Measurements from ENCODE around the gene ZFP91. TPM values are rescaled to one million over a fixed set of nuclear protein-coding genes. Genes with fewer than 3 reads are reported as not detected.

ZFP91 gene
- total RNA-seq, 1 donor from 2014 or later, result 57.3 TPM

GRCh38 chr11:58622344-58622743, 43.5 kb downstream of the ZFP91 start, which contains the start of gene CNTF:
TSS of gene CNTF (plus strand) at chr11:58622665. CDS start at chr11:58622753, 88 bp downstream.
- no peak for DNase-seq
- intact Hi-C loops (cut with DNase I), result no loop called here
- ATAC-seq (ENCODE audit: poor library complexity), result peak; percentile 79

DNA sequence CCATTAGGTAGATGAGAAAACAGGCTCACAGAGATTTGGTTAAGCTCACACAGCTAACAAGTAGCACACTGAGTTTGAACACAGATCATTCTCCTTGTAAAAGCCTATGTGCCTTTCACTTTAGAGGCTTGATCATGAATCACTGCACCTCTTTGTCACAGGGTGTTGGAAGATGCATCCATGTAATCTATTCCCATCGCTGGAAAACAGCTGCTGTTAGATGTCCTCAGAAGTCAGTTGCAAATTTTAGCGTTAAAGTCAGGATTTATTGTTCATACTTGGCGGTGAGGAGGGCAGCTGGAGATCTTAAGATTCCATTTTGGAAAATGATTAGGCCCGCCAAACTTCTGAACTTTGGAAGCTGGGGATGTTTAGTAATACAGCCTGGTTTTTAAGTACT, 46.2 kb downstream of the ZFP91 start:
- DNase-seq (no peak), ATAC-seq (ENCODE audit: poor library complexity) (no peak)
- intact Hi-C loops (cut with DNase I), result no loop called here

DNA sequence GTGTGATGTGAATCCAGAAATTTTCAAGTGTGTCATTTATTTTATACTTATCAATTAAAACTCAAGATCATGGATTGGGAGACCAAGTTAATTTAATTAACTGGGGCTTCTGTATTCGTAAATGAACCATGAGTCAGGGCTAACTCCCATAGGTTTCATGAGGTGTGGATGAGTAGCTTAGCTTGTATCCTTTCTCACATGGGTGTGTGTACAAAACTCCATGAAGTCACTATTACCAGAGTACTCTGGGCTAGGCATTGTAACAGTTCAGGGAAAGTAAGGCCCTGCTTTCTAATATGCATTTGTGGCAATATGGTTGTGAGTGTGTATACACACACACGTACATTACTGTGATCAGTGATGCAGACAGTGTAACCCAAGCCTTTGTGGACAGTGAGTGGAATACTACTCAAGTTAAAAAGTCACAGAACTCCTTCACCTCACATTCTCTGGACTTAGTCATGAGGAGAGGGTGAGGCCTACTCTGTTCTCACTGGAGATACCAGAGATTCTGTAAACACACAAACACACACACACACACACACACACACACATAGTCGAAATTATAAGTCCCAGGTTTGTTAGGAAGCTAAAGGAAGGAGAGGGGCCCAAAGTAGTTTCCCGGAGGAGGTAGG, 47.1 kb downstream of the ZFP91 start:
- intact Hi-C loops (cut with DNase I), result no loop called here
- DNase-seq (no peak), ATAC-seq (ENCODE audit: poor library complexity) (no peak)

GRCh38 chr11:58626934-58627483, 48.1 kb downstream of the ZFP91 start:
- DNase-seq, result no peak
- intact Hi-C loops (cut with DNase I), result no loop called here
- ATAC-seq (ENCODE audit: poor library complexity), result no peak

- DNase-seq (peak; percentile 49), ATAC-seq (ENCODE audit: poor library complexity) (peak; percentile 80)
- intact Hi-C loops (cut with DNase I), result no loop called here
These were observed 49.6 kb downstream of the ZFP91 start for GRCh38 chr11:58628446-58628845.

DNA sequence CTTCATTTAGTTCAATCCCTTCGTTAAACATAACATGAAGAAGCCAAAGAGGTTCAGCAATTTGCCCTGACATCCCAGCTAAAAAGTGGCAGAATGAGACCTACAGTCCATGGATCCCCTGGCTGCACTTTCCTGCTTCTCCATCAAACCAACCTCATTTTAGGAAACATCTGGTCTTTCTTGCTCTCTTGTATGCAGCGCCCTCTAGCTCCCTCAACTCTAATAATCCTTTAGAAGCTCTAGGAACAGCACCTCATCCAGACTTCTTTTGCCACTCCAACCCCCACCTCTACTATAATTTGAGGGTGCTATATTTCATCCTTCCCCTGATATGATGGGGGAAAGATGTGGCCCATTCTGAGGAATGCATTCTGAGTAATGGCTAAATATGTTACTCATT, 51.0 kb downstream of the ZFP91 start:
- intact Hi-C loops (cut with DNase I), result no loop called here

DNA sequence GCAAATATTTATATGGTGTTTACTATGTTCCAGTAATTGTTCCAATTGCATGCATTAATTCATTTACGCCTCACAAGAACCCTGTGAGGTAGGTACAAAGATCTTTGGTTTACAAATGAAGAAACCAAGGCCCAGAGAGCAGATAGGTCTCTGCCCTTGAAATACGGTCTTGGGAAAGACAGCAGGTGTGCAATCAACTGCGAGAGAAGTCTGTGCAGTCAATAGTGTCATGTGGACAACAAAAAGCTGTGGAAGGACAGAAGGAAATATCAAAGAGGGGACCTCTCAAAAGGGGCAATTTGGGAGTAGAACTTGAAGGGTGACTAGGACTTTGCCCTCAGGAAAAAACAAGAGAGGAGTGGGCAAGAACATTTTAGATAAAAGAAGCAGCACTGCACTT, 52.5 kb downstream of the ZFP91 start:
- no peak for ATAC-seq (ENCODE audit: poor library complexity)
- intact Hi-C loops (cut with DNase I), result no loop called here

More for the DNA sequence above, 51.0 kb downstream of the ZFP91 start:
- peak; percentile 50 for ATAC-seq (ENCODE audit: poor library complexity)
- no peak for DNase-seq

DNA sequence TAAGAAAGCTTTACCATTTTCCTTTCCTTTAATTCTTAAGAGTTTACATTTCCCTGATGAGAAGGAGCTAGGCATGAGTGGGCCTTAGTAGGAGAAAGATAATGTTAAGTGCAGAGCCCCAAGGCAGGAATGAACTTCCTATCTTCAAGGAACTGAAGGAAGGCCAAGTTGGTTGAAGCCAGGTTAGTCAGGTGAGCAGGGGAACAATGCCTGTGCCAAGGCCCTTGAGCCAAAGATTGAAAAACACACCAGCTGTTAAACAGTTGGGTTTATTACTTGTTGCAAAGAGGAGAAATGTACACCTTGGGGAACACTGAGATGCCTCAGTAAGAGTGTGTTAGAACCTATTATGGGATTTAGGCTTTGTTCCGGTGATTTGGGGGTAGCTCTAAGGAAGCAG, 53.6 kb downstream of the ZFP91 start:
- intact Hi-C loops (cut with DNase I), result no loop called here
- ATAC-seq (ENCODE audit: poor library complexity), result no peak
- DNase-seq, result no peak

More for the DNA sequence above, 52.5 kb downstream of the ZFP91 start:
- no peak for DNase-seq

GRCh38 chr11:58636587-58636986, 57.7 kb downstream of the ZFP91 start:
- DNase-seq (no peak), ATAC-seq (ENCODE audit: poor library complexity) (no peak)
- intact Hi-C loops (cut with DNase I), result no loop called here

DNA sequence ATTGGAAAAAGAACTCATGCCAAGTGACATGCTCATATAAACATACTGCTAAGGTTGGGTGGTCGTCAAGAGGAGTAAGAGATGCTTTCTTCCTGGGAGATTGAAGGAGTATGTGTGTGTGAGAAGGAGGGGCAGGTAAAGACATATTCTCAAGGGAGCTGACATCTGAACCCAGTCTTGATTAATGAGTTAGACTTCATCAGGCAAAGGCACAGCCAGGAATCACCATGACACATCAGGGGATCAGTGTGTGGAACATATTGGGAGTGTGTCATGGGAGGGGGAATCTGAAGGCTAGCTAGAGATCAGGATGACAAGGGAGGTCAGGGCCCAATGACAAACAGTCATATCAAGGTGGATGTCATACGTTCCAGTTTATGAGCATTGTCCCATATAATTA, 58.5 kb downstream of the ZFP91 start:
- ATAC-seq (ENCODE audit: poor library complexity), result no peak
- intact Hi-C loops (cut with DNase I), result no loop called here
- DNase-seq, result no peak

GRCh38 chr11:58639103-58639502, 60.2 kb downstream of the ZFP91 start:
- ATAC-seq (ENCODE audit: poor library complexity) (no peak), DNase-seq (no peak)
- intact Hi-C loops (cut with DNase I), result no loop called here

- ATAC-seq (ENCODE audit: poor library complexity), result no peak
- DNase-seq, result no peak
- intact Hi-C loops (cut with DNase I), result no loop called here
These were observed 60.8 kb downstream of the ZFP91 start for GRCh38 chr11:58639669-58640068.

GRCh38 chr11:58640386-58641023, 61.6 kb downstream of the ZFP91 start:
- intact Hi-C loops (cut with DNase I), result no loop called here
- DNase-seq (no peak), ATAC-seq (ENCODE audit: poor library complexity) (peak; percentile 70)

GRCh38 chr11:58641341-58641740, 62.5 kb downstream of the ZFP91 start:
- intact Hi-C loops (cut with DNase I), result no loop called here

GRCh38 chr11:58641803-58642581, 63.1 kb downstream of the ZFP91 start:
- no peak for DNase-seq
- no peak for ATAC-seq (ENCODE audit: poor library complexity)
- intact Hi-C loops (cut with DNase I), result no loop called here

More at GRCh38 chr11:58641341-58641740, 62.5 kb downstream of the ZFP91 start:
- ATAC-seq (ENCODE audit: poor library complexity) (no peak), DNase-seq (no peak)

DNA sequence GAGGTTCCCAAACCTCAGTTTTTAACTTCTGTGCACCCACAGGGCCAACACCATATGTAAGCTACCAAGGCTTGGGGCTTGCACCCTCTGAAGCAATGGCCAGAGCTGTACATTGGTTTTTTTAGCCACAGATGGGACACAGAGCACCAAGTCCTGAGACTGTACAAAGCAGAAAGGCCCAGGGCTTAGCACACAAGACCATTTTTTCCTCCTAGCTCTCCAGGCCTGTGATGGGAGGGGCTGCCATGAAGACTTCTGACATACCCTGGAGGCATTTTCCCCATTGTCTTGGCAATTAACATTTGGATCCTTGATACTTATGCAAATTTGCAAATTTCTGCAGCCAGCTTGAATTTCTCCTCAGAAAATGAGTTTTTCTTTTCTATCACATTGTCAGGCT, 67.0 kb downstream of the ZFP91 start:
- ATAC-seq (ENCODE audit: poor library complexity) (no peak), DNase-seq (no peak)
- intact Hi-C loops (cut with DNase I), result no loop called here

GRCh38 chr11:58647141-58647699, 68.4 kb downstream of the ZFP91 start:
- ATAC-seq (ENCODE audit: poor library complexity), result no peak
- intact Hi-C loops (cut with DNase I), result no loop called here
- no peak for DNase-seq

DNA sequence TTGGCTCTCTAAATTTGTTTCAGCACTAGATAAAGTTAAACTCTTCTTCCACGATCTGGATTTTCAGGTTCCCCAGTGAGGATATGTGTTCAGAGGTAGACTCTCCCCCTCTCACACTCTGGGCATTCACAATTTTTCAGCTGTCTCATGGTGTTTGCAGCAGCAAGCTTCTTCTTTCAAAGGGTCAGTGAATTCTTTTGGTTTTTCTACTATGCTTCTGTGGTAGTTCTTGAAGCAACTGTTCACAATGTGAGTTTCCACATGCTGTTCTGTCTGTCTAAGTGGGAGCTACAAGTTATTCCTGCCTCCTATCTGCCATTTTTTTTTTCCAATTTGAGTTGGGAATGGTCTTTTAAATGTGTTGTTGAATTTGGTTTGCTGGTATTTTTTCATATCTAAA, 69.0 kb downstream of the ZFP91 start:
- intact Hi-C loops (cut with DNase I), result no loop called here
- no peak for ATAC-seq (ENCODE audit: poor library complexity)

DNA sequence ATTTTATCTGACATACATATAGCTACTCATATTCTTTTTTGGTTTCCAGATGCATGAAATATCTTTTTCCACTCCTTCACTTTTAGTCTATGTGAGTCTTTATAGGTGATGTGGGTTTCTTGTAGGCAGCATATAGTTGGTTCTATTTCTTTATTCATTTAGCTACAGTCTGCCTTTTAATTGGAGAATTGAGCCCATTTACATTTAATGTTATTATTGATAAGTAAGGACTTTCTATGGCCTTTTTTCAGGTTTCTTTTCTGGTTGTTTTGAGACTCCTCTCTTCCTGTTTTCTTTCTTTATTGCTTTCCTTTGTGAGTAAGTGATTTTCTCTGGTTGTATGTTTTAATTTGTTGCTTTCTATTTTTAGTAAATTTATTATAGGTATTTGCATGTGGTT, 70.8 kb downstream of the ZFP91 start:
- intact Hi-C loops (cut with DNase I), result no loop called here
- no peak for ATAC-seq (ENCODE audit: poor library complexity)
- no peak for DNase-seq

More for the DNA sequence above, 69.0 kb downstream of the ZFP91 start:
- no peak for DNase-seq
